ENCODE results near the gene NRIP1. TPM values are rescaled to one million over a fixed set of nuclear protein-coding genes. Genes with fewer than 3 reads are reported as not detected.

The NRIP1 gene
- total RNA-seq, 4 donors from 2014 or later = 21.5 to 30.7 (median 28.2) TPM

DNA sequence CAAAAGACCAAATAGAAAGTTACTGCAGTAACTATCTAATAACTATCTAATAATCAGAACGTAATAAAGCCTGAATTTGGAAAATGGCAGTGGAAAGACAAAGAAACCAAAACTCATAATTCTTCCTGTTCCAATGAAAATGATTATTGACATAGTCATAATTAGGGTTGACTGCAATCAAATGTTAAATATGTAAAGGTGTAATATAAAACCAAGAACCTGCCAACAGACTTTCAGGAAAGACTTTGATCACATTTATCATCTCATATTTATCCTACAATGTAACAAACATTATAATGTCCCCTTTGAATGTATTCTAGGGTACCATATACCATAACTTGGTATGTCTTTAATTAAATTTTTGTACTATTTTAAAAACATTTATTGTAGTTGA, 26.9 kb downstream of the NRIP1 start:
- WGBS, 2 donors (ENCODE audit: low coverage in 1 of 2) = 82 to 95% methylated on average over 1 of the region's 1 CpG
- Histone ChIP-seq H3K27me3 (no peaks in the 10 kb centered on the region), H3K9me3 (no peaks in the 10 kb centered on the region), H3K27ac (no peak overlapping the region), H3K4me3 (no peak overlapping the region), H3K4me1 (peaks cover 0 to 17% (median 0%) of the 10 kb centered on the region in 3 donors), H3K36me3 (peaks cover 0 to 9% of the 10 kb centered on the region in 2 donors)
- ATAC-seq = no peak
- TF ChIP-seq, protein P1, sequence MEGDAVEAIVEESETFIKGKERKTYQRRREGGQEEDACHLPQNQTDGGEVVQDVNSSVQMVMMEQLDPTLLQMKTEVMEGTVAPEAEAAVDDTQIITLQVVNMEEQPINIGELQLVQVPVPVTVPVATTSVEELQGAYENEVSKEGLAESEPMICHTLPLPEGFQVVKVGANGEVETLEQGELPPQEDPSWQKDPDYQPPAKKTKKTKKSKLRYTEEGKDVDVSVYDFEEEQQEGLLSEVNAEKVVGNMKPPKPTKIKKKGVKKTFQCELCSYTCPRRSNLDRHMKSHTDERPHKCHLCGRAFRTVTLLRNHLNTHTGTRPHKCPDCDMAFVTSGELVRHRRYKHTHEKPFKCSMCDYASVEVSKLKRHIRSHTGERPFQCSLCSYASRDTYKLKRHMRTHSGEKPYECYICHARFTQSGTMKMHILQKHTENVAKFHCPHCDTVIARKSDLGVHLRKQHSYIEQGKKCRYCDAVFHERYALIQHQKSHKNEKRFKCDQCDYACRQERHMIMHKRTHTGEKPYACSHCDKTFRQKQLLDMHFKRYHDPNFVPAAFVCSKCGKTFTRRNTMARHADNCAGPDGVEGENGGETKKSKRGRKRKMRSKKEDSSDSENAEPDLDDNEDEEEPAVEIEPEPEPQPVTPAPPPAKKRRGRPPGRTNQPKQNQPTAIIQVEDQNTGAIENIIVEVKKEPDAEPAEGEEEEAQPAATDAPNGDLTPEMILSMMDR (IDR thresholded peaks at IDR 0.05) = no peak
- TF ChIP-seq POLR2A (IDR thresholded peaks at IDR 0.05) = no peak
- TF ChIP-seq POLR2AphosphoS5 (IDR thresholded peaks at IDR 0.05) = no peak

DNA sequence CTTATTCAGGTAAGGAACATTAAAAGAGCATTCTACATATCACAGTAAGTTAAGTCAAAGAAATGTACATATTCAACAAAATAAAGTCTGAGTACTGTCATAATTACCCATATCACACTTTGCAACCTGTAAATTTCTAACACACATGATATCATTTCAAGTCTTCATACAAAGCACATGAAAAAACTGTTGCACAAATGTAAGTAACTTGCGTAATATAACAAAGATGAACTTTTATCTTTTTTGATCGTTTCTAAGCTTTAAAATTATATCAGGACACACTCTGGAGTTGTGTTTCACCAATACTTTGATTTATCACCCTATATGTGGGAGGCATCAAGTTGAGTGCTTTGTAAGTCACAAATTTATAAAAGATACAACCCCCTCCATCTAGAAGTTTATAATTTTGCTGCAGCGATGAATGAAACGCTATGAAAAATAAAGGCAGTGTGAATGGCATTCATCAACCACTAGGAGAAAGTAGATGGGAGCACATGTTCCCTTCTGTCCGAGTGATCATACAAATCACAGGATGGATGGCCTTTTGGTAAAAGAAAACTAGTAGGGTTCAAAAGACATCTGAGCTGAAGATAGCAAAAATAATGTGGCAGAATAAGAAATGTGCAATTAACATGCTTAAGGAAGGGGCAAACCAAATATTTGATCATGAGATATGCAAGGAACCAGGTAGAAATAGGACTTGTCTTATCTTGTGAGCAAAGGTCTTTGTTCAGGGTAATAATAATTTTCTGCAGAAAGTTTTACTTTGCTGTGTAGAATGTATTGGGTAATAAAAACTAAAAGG, 27.5 kb downstream of the NRIP1 start:
- Histone ChIP-seq H3K27ac (no peak overlapping the region), H3K4me1 (peaks cover 0 to 17% (median 0%) of the 10 kb centered on the region in 3 donors), H3K9me3 (no peaks in the 10 kb centered on the region), H3K4me3 (no peak overlapping the region), H3K27me3 (no peaks in the 10 kb centered on the region), H3K36me3 (peaks cover 0 to 3% of the 10 kb centered on the region in 2 donors)
- WGBS, 2 donors (ENCODE audit: low coverage in 1 of 2) = 82 to 91% methylated on average over 5 of the region's 5 CpGs
- TF ChIP-seq POLR2AphosphoS5 (IDR thresholded peaks at IDR 0.05) (no peak), POLR2A (IDR thresholded peaks at IDR 0.05) (no peak), EP300 (IDR thresholded peaks at IDR 0.05) (no peak)
- TF ChIP-seq, protein P1 (IDR thresholded peaks at IDR 0.05) = no peak
- ATAC-seq = no peak

DNA sequence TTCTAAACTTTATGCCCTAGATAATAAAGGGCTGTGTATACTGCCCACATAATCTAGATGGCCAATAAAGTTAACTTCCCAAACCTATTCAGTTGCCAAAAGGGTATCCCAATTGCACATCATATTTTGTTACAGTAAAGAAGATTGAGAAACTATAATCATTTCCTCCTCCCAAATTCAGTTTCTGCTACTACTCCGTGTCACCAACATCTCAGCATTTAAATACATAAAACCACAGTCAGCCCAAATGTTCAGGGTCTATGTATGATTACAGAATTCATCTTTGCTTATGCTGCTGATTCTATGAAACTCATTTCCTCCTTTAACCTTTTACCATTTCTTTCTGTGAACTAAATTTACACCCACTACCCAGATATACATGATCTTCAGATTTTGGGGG, 28.6 kb downstream of the NRIP1 start:
- no peak for ATAC-seq
- Histone ChIP-seq H3K4me1 (peaks cover 0 to 17% (median 0%) of the 10 kb centered on the region in 3 donors), H3K27me3 (no peaks in the 10 kb centered on the region), H3K36me3 (no peaks in the 10 kb centered on the region), H3K4me3 (no peak overlapping the region), H3K9me3 (no peaks in the 10 kb centered on the region), H3K27ac (no peak overlapping the region)
- TF ChIP-seq POLR2AphosphoS5 (IDR thresholded peaks at IDR 0.05) = no peak
- TF ChIP-seq, protein P1 (IDR thresholded peaks at IDR 0.05) = no peak
- TF ChIP-seq POLR2A (IDR thresholded peaks at IDR 0.05) = no peak
- 65 to 80% methylated on average over 1 of the region's 1 CpG for WGBS, 2 donors (ENCODE audit: low coverage in 1 of 2)

DNA sequence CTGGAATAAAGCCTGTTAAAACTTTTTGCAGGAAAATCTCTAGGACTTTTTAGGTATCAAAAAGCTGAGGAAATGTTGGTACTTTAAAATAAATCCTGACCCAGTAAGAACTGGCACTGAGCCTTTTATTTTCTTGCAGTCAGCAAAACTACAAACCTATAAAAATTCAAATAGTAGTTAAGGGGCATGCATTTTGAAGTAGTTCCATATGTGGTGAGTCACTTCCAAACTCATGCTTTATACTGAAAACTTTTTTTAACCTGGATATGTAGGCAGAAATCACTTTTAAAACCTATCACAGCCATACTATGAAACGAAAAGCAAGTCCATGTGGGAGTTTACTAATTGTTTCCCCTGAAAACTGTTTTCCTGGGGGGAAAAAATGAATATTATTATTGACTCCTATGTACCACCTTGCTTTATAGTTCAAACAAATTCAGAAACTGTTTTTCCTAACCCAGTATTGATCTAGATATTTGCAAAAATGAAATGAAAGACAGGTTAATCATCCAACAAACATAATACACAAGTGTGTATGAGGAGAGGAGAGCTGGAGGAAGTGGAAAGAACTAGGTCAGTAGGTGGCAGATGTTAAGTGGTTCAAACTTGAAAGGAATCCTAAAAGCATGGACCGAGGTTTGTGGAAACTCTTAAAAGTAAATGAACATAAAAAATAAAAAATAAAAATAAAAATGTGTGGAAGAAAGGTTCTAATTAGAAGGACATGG, 30.5 kb downstream of the NRIP1 start:
- ATAC-seq = no peak
- WGBS, 2 donors (ENCODE audit: low coverage in 1 of 2) = 24 to 40% methylated on average over 2 of the region's 2 CpGs
- TF ChIP-seq EP300 (IDR thresholded peaks at IDR 0.05) (no peak), POLR2A (IDR thresholded peaks at IDR 0.05) (no peak), POLR2AphosphoS5 (IDR thresholded peaks at IDR 0.05) (no peak)
- TF ChIP-seq, protein P1 (IDR thresholded peaks at IDR 0.05) = no peak
- no peaks in the 10 kb centered on the region for H3K9me3 ChIP-seq
- H3K4me3 ChIP-seq = no peak overlapping the region
- H3K27me3 ChIP-seq = no peaks in the 10 kb centered on the region
- no peak overlapping the region for H3K27ac ChIP-seq
- no peaks in the 10 kb centered on the region for H3K36me3 ChIP-seq
- H3K4me1 ChIP-seq = peaks cover 0 to 17% (median 0%) of the 10 kb centered on the region in 3 donors

Data from gastroesophageal sphincter (tissue), 4 donors.